HEK293 (cell line): Measurements from ENCODE around the gene ACTL8.

Experiments
- CTCF ChIA-PET: fragments of 350-600 bp; formaldehyde crosslinking; extraction: SDS; loops from one replicate; lab custom pipeline; 2021; ENCODE audit warnings: antibody characterized with exemption; lab: Yijun Ruan, JAX
- POLR2A ChIA-PET: fragments of 300-600 bp; formaldehyde crosslinking; extraction: SDS; loops from one replicate; lab custom pipeline; 2020; ENCODE audit warnings: antibody characterized with exemption, inconsistent platforms; lab: Yijun Ruan, JAX
- H3K27ac ChIP-seq: fragments of 200-500 bp; sonication (Bioruptor generic); 2 replicates; pipeline ENCODE4 v1.5.1; 2014; ENCODE audit warnings: low read depth, low read length, control low read depth, inconsistent platforms; ENCODE audit errors: extremely low read depth
- H3K36me3 ChIP-seq, 2 experiments: fragments of 200-500 bp in 1 of 2; sonication (Bioruptor generic) in 1 of 2; 1 replicate in 1 of 2; 2 replicates in 1 of 2; pipeline ENCODE4 v1.5.1; 2014 to 2017; ENCODE audit warnings: inconsistent platforms in 2 of 2, low read length in 2 of 2; ENCODE audit not compliant: control insufficient read depth in 2 of 2, insufficient read depth in 1 of 2
- H3K4me1 ChIP-seq: fragments of 200-500 bp; sonication (Bioruptor generic); 2 replicates; pipeline ENCODE4 v1.5.1; 2014; ENCODE audit warnings: mild to moderate bottlenecking, low read length, inconsistent platforms; ENCODE audit not compliant: control insufficient read depth, insufficient read depth
- H3K4me3 ChIP-seq: 2 replicates; pipeline ENCODE4 v1.5.1; 2011; ENCODE audit warnings: low read depth, mild to moderate bottlenecking, control low read depth, low read length, moderate library complexity
- H3K9me3 ChIP-seq: fragments of 200-500 bp; sonication (Bioruptor generic); 2 replicates; pipeline ENCODE4 v1.5.1; 2014; ENCODE audit warnings: low read depth, low read length, inconsistent platforms; ENCODE audit not compliant: control insufficient read depth, insufficient read depth
- BCL6B ChIP-seq: fragments of 450-650 bp; formaldehyde crosslinking; IDR thresholded peaks from 2 replicates; pipeline ENCODE4 v1.5.1; 2017; ENCODE audit warnings: missing biosample characterization, missing genetic modification characterization
- GLI4 ChIP-seq: fragments of 450-650 bp; formaldehyde crosslinking; IDR thresholded peaks from 2 replicates; pipeline ENCODE4 v1.5.1; 2016; ENCODE audit warnings: missing biosample characterization, missing genetic modification characterization
- IKZF3 ChIP-seq: fragments of 450-650 bp; IDR thresholded peaks from 2 replicates; pipeline ENCODE4 v1.5.0; 2018; ENCODE audit warnings: missing biosample characterization, mild to moderate bottlenecking, missing genetic modification characterization, moderate library complexity
- PRDM1 ChIP-seq: fragments of 450-650 bp; formaldehyde crosslinking; IDR thresholded peaks from 2 replicates; pipeline ENCODE4; 2016; ENCODE audit warnings: missing biosample characterization, missing genetic modification characterization
- PRDM2 ChIP-seq: fragments of 450-650 bp; formaldehyde crosslinking; IDR thresholded peaks from 2 replicates; pipeline ENCODE4 v1.5.1; 2016; ENCODE audit warnings: missing biosample characterization, missing genetic modification characterization, borderline replicate concordance
- SP7 ChIP-seq: fragments of 450-650 bp; formaldehyde crosslinking; IDR thresholded peaks from 2 replicates; pipeline ENCODE4 v1.5.1; 2016; ENCODE audit warnings: missing biosample characterization, missing genetic modification characterization
- TCF7L2 ChIP-seq: IDR thresholded peaks from 2 replicates; pipeline ENCODE4 v1.6.1; 2011; ENCODE audit warnings: low read depth, mild to moderate bottlenecking, inconsistent platforms, low read length, moderate library complexity, borderline replicate concordance
- TRIM28 ChIP-seq: IDR thresholded peaks from 2 replicates; pipeline ENCODE4 v1.6.1; 2011; ENCODE audit warnings: low read length, control low read depth, borderline replicate concordance
- TSHZ1 ChIP-seq: fragments of 450-650 bp; formaldehyde crosslinking; IDR thresholded peaks from 2 replicates; pipeline ENCODE4 v1.5.1; 2016; ENCODE audit warnings: missing biosample characterization, missing genetic modification characterization, borderline replicate concordance
- ZBTB6 ChIP-seq: fragments of 450-650 bp; formaldehyde crosslinking; IDR thresholded peaks from 2 replicates; pipeline ENCODE4 v1.5.1; 2017; ENCODE audit warnings: missing biosample characterization, missing genetic modification characterization
- ZNF133 ChIP-seq: fragments of 450-650 bp; formaldehyde crosslinking; IDR thresholded peaks from 2 replicates; pipeline ENCODE4 v1.5.1; 2016; ENCODE audit warnings: missing biosample characterization, missing genetic modification characterization
- ZNF138 ChIP-seq: fragments of 450-650 bp; formaldehyde crosslinking; IDR thresholded peaks from 2 replicates; pipeline ENCODE4 v1.5.1; 2016; ENCODE audit warnings: missing biosample characterization, missing genetic modification characterization, borderline replicate concordance
- ZNF202 ChIP-seq: fragments of 450-650 bp; formaldehyde crosslinking; IDR thresholded peaks from 2 replicates; pipeline ENCODE4 v1.5.1; 2016; ENCODE audit warnings: missing biosample characterization, missing genetic modification characterization, borderline replicate concordance
- ZNF302 ChIP-seq: fragments of 450-650 bp; formaldehyde crosslinking; IDR thresholded peaks from 2 replicates; pipeline ENCODE4 v1.5.1; 2016; ENCODE audit warnings: missing biosample characterization, missing genetic modification characterization, low read depth
- ZNF311 ChIP-seq: fragments of 450-650 bp; formaldehyde crosslinking; IDR thresholded peaks from 2 replicates; pipeline ENCODE4 v1.5.1; 2017; ENCODE audit warnings: missing biosample characterization, missing genetic modification characterization, borderline replicate concordance
- ZNF394 ChIP-seq: fragments of 450-650 bp; formaldehyde crosslinking; IDR thresholded peaks from 2 replicates; pipeline ENCODE4 v1.5.1; 2016; ENCODE audit warnings: missing biosample characterization, missing genetic modification characterization, mild to moderate bottlenecking, moderate library complexity, borderline replicate concordance
- ZNF514 ChIP-seq: fragments of 450-650 bp; formaldehyde crosslinking; IDR thresholded peaks from 2 replicates; pipeline ENCODE4 v1.5.1; 2016; ENCODE audit warnings: missing biosample characterization, missing genetic modification characterization
- ZNF529 ChIP-seq: fragments of 450-650 bp; formaldehyde crosslinking; IDR thresholded peaks from 2 replicates; pipeline ENCODE4 v1.5.1; 2017; ENCODE audit warnings: missing genetic modification characterization, missing biosample characterization; ENCODE audit not compliant: insufficient replicate concordance
- ZNF561 ChIP-seq: fragments of 450-650 bp; IDR thresholded peaks from 2 replicates; pipeline ENCODE4 v1.5.1; 2018; ENCODE audit warnings: missing biosample characterization, missing genetic modification characterization, borderline replicate concordance
- ZNF660 ChIP-seq: fragments of 450-650 bp; IDR thresholded peaks from 2 replicates; pipeline ENCODE4 v1.5.1; 2018; ENCODE audit warnings: missing biosample characterization, mild to moderate bottlenecking, missing genetic modification characterization
- ZNF677 ChIP-seq: fragments of 450-650 bp; IDR thresholded peaks from 2 replicates; pipeline ENCODE4 v1.5.0; 2018; ENCODE audit warnings: missing biosample characterization, mild to moderate bottlenecking, missing genetic modification characterization, moderate library complexity
- ZNF701 ChIP-seq: fragments of 450-650 bp; formaldehyde crosslinking; IDR thresholded peaks from 2 replicates; pipeline ENCODE4 v1.5.1; 2016; ENCODE audit warnings: missing biosample characterization, missing genetic modification characterization
- ZNF707 ChIP-seq: fragments of 450-650 bp; formaldehyde crosslinking; IDR thresholded peaks from 2 replicates; pipeline ENCODE4 v1.5.1; 2016; ENCODE audit warnings: missing biosample characterization, missing genetic modification characterization
- ZNF791 ChIP-seq: fragments of 450-650 bp; formaldehyde crosslinking; IDR thresholded peaks from 2 replicates; pipeline ENCODE4 v1.5.1; 2016; ENCODE audit warnings: missing biosample characterization, missing genetic modification characterization

Gene ACTL8

GRCh38 chr1:17853241-17853935, 98.3 kb downstream of the ACTL8 start:
- TF ChIP-seq ZNF677 (tag by site-specific recombination) (no peak), ZNF707 (tag by site-specific recombination) (no peak), BCL6B (tag by site-specific recombination) (no peak), ZNF202 (no peak), ZNF133 (tag by site-specific recombination) (no peak), ZNF791 (tag by site-specific recombination) (no peak), SP7 (tag by site-specific recombination) (no peak), PRDM2 (tag by site-specific recombination) (no peak), ZNF302 (tag by site-specific recombination) (no peak), ZNF660 (no peak), PRDM1 (tag by site-specific recombination) (no peak), IKZF3 (tag by site-specific recombination) (no peak), ZNF514 (tag by site-specific recombination) (no peak), ZNF394 (tag by site-specific recombination) (no peak), ZNF311 (tag by site-specific recombination) (no peak), GLI4 (no peak), TRIM28 (no peak), ZNF529 (tag by site-specific recombination) (no peak), ZNF561 (no peak)
- ChIA-PET CTCF (interaction anchor here (0.5 kb wide), 1 partner anchor 515 kb away, joined by 3 read pairs; no protein-coding TSS in a partner anchor), POLR2A (no interaction called here)
- no peaks in the 10 kb centered on the region for H3K36me3 ChIP-seq
- no peaks in the 10 kb centered on the region for H3K4me1 ChIP-seq
- no peak overlapping the region for H3K4me3 ChIP-seq
- no peak overlapping the region for H3K27ac ChIP-seq
- no peaks in the 10 kb centered on the region for H3K9me3 ChIP-seq

DNA sequence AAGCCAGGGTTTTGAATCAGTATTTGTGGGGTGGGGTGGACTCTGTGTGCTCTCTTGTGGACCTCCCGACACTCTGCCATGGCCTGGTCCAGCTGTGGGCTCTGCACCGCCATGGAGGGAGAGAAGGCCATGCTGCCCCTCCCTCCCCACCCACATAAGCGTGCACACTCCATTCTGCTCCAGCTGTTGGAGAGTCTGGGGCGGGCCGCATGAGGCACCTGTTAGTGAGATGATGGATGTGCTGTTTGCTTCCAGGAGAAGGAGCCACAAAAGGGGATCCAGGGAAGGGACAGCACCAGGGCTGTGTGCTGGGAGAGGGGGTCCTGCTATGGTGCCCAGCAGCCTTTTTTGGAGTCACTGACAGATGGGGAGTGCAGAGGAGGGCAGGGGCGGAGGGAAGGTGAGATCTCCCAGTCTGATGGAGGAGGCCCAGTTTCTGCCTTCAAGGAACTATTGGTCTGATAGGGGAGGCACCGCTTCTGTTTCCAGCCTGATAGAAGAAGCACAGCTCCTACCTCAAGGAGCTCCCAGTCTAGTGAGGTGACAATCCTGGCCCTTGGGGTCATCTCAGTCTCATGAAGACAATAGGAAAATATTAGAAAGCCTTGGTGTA, 101.5 kb downstream of the ACTL8 start:
- CTCF ChIA-PET = interaction anchor here (1.2 kb wide), 1 partner anchor 31 kb away, joined by 4 read pairs; no protein-coding TSS in a partner anchor
- Histone ChIP-seq H3K4me1 (no peaks in the 10 kb centered on the region), H3K4me3 (no peak overlapping the region), H3K36me3 (no peaks in the 10 kb centered on the region), H3K9me3 (no peaks in the 10 kb centered on the region), H3K27ac (no peak overlapping the region)
- POLR2A ChIA-PET = no interaction called here
- TF ChIP-seq ZNF701 (tag by site-specific recombination) (no peak), TCF7L2 (no peak), TSHZ1 (no peak), ZNF660 (no peak), ZNF138 (tag by site-specific recombination) (no peak), ZBTB6 (tag by site-specific recombination) (no peak)
